Gastrocnemius medialis (tissue), 4 donors: Measurements from ENCODE around the gene HIVEP3.

ENCODE experiments used
- POLR2A ChIP-seq, 2 donors: fragments of 450-650 bp; IDR thresholded peaks; one replicate each; pipeline ENCODE4 v1.6.1; 2017; ENCODE audit warnings: antibody characterized with exemption in 2 of 2, mild to moderate bottlenecking in 2 of 2, moderate library complexity in 2 of 2
- TF ChIP-seq, protein P1 (sequence below), 5 experiments: fragments of 450-650 bp in 3 of 5; fragments of 200-600 bp in 2 of 5; sonication (generic) in 2 of 5; IDR thresholded peaks in 4 of 5; conservative IDR thresholded peaks in 1 of 5; 1 replicate in 4 of 5; 2 replicates in 1 of 5; pipeline ENCODE4 v1.5.1; 2016 to 2019; ENCODE audit warnings: antibody characterized with exemption in 5 of 5, mild to moderate bottlenecking in 3 of 5, moderate library complexity in 3 of 5

DNA sequence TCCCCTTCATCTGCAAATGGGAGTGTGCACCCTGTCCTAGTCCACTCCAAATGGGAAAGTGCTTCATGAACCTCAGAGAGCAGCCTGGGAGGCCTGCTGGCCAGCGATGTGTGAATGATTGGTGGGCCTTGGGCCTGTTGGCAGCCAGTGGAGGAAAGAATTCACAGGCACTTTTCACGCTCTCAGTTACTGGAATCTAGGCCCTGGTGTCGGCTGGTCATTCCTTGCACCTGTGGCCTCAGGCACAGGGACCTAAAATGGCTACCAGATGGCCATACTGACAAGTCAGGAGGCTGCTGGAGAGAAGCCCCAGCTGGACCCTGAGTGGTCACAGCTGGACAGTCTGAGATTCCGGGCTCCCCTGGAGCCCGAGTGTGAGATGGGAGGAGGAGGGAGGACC is 415.8 kb downstream of the HIVEP3 start:
- TF ChIP-seq, protein P1, sequence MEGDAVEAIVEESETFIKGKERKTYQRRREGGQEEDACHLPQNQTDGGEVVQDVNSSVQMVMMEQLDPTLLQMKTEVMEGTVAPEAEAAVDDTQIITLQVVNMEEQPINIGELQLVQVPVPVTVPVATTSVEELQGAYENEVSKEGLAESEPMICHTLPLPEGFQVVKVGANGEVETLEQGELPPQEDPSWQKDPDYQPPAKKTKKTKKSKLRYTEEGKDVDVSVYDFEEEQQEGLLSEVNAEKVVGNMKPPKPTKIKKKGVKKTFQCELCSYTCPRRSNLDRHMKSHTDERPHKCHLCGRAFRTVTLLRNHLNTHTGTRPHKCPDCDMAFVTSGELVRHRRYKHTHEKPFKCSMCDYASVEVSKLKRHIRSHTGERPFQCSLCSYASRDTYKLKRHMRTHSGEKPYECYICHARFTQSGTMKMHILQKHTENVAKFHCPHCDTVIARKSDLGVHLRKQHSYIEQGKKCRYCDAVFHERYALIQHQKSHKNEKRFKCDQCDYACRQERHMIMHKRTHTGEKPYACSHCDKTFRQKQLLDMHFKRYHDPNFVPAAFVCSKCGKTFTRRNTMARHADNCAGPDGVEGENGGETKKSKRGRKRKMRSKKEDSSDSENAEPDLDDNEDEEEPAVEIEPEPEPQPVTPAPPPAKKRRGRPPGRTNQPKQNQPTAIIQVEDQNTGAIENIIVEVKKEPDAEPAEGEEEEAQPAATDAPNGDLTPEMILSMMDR (IDR thresholded peaks at IDR 0.05 in 4 of 5, conservative IDR thresholded peaks at IDR 0.05 in 1 of 5): no peak
- TF ChIP-seq POLR2A (IDR thresholded peaks at IDR 0.05): no peak
